Measurements from ENCODE around the gene ZDHHC21.

GRCh38 chr9:14565352-14566016 is 127.7 kb downstream of the ZDHHC21 start:
- TF ChIP-seq CTCF (IDR thresholded peaks at IDR 0.05; ENCODE audit: low read length) (no peak), EZH2 (IDR thresholded peaks at IDR 0.05; ENCODE audit: borderline replicate concordance, low read length) (no peak)
